Measurements from ENCODE around the gene KIF1A.

Gene KIF1A

DNA sequence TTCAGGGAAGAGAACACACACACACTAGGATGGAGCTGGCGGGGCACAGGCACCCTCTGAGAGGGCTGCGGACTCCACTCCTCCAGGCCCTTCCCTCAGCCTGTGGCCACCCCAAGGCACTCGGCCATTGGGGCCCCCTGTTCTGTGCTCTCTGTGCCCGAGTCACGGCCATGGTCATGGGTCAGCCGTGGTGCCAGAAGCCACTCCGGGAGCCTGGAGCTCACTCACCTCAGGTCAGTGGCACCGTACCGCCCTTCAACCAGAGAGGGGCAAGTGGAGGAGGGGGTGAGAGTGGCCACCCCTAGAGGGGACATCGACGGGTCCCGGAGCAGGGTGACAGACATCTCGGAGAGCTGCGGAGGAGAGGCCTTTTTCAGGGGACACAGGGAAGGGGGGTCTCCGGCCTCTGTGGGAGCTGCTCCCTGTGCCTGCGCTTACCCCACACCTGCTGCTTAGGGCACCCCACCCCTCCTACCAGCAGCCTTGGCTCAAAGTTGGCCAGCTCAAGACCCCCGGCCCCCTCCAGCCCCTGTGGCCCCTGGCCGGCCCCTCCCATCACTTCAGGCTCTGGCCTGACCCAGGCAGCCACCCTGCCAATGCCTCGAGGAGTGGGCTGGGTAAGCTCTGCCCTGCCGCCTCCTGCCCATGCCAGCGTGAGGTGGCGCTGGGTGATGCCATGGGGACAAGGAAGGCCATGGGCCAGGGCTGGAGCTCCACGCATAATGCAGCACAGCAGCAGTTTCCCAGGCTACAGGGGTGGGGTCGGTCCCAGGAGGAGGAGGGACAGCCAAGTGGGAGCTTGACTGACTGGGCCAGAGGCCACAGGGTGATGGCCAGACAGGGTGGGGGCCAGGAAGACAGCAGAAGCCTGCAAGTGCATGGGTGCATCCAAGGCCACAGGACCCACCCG, 99.1 kb downstream of the KIF1A start:
- Histone ChIP-seq H3K9ac (ENCODE audit: low read depth, low read length) (no peak overlapping the region), H3K4me3 (ENCODE audit: low read depth, low read length) (no peak overlapping the region), H3K4me1 (ENCODE audit: control insufficient read depth, insufficient read depth, low read length) (no peaks in the 10 kb centered on the region), H3K27me3 (ENCODE audit: control insufficient read depth, insufficient read depth, low read length) (no peaks in the 10 kb centered on the region), H3K36me3 (ENCODE audit: control insufficient read depth, insufficient read depth, low read length) (peaks cover 92% of the 10 kb centered on the region), H3K9me3 (ENCODE audit: control insufficient read depth, insufficient read depth, low read length) (no peaks in the 10 kb centered on the region)

DNA sequence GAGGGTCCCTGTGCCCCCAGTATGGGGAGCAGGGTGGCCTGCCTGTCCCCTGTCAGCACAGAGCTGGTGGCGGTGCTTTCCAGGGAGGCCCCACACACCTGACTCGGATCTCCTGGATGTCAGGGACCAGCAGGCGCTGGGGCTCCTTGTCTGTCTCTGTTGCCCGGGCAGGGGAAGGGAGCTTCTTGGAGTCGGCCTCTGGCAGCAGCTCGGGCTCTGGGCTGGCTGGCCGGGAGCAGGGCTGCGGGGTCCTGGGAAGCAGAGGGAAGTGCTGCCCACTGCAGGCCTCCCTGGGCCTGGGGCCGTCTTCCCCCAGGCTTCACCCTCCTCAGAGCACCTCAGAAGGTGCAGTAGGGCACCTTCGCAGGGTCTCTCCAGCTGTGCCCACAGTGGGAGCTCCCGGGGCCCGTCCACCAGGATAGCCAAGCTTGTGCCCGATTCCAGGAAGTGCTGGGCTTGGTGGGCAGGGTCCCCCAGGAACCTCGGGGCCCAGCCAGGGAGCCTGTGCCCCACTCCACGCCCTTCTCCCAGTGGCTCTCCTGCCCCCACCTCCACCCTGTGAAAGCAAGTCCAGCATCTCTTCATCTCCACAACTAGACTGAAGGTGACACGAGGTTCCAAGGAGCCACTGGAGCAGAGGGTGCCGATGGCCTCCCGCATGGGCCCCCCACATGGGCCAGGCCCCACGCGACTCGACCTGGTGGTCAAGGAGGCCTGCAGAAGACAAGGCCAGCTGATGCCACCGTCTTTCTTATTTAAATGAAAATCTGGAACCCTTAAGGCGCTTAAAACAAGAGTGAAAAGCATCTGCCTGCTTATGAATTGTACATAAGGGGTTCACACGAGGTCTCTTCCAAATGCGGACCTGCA, 100.1 kb downstream of the KIF1A start:
- Histone ChIP-seq H3K36me3 (ENCODE audit: control insufficient read depth, insufficient read depth, low read length) (peaks cover 86% of the 10 kb centered on the region), H3K9ac (ENCODE audit: low read depth, low read length) (no peak overlapping the region), H3K4me1 (ENCODE audit: control insufficient read depth, insufficient read depth, low read length) (no peaks in the 10 kb centered on the region), H3K4me3 (ENCODE audit: low read depth, low read length) (no peak overlapping the region), H3K9me3 (ENCODE audit: control insufficient read depth, insufficient read depth, low read length) (no peaks in the 10 kb centered on the region), H3K27me3 (ENCODE audit: control insufficient read depth, insufficient read depth, low read length) (no peaks in the 10 kb centered on the region)

DNA sequence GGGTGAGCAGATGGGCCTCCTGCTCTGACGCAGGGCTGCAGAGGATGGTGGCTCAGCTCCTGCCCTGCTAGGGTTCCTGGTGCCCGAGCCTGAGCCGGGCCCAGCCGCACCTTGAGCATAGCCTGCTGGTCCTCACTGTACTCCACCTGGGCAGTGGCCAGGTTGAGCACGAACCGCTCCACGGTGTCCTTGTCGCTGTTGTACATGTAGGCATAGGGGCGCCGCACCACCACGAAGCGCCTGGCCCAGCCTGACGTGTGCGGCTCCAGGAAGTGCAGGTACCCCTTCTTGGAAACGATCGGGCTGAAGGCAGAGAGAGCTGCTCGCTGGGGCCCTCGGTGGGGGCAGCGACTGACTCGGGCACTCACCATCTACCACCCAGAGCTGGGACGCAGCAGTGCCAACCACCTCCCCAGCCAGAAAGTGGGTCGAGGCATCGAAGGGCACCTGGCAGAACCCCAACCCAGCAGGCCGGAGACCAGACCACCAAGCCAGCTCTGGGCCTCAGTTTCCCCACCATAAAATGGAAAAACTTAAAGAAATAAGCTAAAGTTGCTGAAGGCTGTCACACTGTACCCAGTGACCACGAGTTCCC, 101.0 kb downstream of the KIF1A start:
- H3K27me3 ChIP-seq (ENCODE audit: control insufficient read depth, insufficient read depth, low read length), result no peaks in the 10 kb centered on the region
- no peak overlapping the region for H3K9ac ChIP-seq (ENCODE audit: low read depth, low read length)
- peaks cover 78% of the 10 kb centered on the region for H3K36me3 ChIP-seq (ENCODE audit: control insufficient read depth, insufficient read depth, low read length)
- H3K9me3 ChIP-seq (ENCODE audit: control insufficient read depth, insufficient read depth, low read length), result no peaks in the 10 kb centered on the region
- H3K4me1 ChIP-seq (ENCODE audit: control insufficient read depth, insufficient read depth, low read length), result no peaks in the 10 kb centered on the region
- H3K4me3 ChIP-seq (ENCODE audit: low read depth, low read length), result no peak overlapping the region

DNA sequence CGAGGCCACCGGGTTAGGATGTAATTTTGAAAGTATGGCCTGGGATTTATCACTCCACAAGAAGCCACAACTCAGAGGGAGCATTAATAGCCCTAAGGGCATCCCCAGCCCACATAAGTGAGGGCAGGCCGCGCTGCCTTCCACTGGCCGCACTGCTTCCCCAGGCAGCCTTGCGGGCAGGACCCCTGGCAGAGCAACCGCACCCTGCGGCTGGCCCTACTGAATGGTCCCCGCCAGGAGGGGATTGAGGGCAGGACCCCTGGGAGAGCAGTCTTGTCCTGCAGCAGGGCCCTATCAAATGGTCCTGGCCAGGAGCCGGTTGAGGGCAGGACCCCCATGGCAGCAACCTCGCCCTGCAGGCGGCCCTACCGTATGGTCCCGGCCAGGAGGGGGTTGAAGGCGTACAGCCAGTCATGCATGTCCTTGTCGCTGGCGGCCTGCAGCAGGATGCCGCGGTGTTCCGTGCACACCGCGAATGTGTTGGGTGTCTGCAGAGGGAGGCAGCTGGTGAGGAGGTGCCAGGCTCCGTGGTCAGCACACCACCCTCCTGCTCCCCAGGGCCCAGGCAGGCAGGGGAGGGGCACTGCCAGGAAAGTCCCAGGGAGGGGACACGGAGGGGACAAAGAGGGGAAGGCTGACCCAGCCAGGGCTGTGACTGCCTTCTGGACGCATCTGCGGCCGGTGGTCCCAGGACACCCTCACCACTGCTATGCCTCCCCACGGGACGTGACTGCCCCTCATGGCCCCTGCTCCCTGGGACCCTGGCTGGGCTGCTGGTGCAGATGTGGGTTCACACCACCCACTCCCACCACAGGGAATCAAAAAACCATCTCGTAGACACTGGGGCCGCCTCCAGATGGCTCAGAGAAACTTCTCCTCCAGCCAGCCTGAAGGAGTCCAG, 102.1 kb downstream of the KIF1A start:
- Histone ChIP-seq H3K9ac (ENCODE audit: low read depth, low read length) (no peak overlapping the region), H3K27me3 (ENCODE audit: control insufficient read depth, insufficient read depth, low read length) (no peaks in the 10 kb centered on the region), H3K9me3 (ENCODE audit: control insufficient read depth, insufficient read depth, low read length) (no peaks in the 10 kb centered on the region), H3K36me3 (ENCODE audit: control insufficient read depth, insufficient read depth, low read length) (peaks cover 67% of the 10 kb centered on the region), H3K4me1 (ENCODE audit: control insufficient read depth, insufficient read depth, low read length) (no peaks in the 10 kb centered on the region), H3K4me3 (ENCODE audit: low read depth, low read length) (no peak overlapping the region)

DNA sequence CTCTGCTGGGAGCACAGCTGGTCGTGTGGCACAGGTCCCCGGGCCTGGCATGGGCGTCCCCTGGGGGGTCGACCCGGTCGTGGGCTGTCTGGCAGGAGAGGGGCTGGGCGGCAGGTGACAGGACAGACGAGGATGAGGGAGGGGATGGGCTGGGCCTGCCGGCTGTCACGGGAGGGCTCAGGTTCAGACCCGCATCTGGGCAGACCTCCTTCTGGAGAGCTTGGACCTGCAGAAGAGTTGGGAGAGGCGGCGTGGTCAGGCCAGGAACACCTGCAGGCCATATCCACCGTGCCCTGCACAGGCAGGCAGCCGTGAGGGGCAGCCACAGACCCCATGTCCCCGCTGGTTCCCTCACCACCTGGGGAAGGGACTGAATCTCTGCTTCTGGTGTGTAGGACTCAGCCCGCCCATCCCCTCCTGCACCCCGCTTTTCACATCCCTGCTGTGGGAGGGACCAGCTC, 102.8 kb downstream of the KIF1A start:
- no peaks in the 10 kb centered on the region for H3K9me3 ChIP-seq (ENCODE audit: control insufficient read depth, insufficient read depth, low read length)
- no peaks in the 10 kb centered on the region for H3K4me1 ChIP-seq (ENCODE audit: control insufficient read depth, insufficient read depth, low read length)
- peaks cover 61% of the 10 kb centered on the region for H3K36me3 ChIP-seq (ENCODE audit: control insufficient read depth, insufficient read depth, low read length)
- no peak overlapping the region for H3K9ac ChIP-seq (ENCODE audit: low read depth, low read length)
- H3K27me3 ChIP-seq (ENCODE audit: control insufficient read depth, insufficient read depth, low read length), result no peaks in the 10 kb centered on the region
- H3K4me3 ChIP-seq (ENCODE audit: low read depth, low read length), result no peak overlapping the region

DNA sequence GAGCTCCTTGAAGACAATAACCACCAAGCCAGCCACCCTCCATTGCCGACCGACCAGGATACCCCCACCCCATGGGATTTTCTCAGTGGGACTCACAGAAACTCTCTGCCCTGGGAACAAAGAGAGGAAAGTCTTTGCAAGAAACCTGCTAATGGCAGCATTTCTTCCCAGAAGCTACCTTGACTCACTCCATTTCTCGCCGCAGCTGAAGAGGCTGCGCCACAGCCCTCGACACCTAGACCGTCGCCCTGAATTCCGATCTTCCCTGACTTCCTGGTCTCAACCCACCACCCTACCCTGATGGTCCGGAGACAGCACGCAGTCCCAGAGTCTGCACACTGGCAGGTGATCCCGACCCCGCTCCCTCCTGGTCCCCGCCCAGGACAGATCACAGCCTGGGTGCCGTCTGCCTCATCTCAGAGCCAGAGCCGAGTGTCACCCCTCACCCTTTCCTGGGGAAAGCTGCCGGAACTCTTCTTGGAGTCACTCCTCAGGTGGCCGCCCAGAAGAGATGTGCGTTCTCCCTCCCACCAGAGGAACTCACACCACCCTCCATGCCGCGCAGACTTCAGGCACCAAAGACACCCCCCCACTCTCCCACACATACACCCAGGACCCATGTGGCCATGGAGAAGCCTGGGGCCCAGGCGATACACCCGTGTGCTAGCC, 103.8 kb downstream of the KIF1A start:
- peaks cover 51% of the 10 kb centered on the region for H3K36me3 ChIP-seq (ENCODE audit: control insufficient read depth, insufficient read depth, low read length)
- H3K9me3 ChIP-seq (ENCODE audit: control insufficient read depth, insufficient read depth, low read length), result no peaks in the 10 kb centered on the region
- no peak overlapping the region for H3K4me3 ChIP-seq (ENCODE audit: low read depth, low read length)
- H3K4me1 ChIP-seq (ENCODE audit: control insufficient read depth, insufficient read depth, low read length), result no peaks in the 10 kb centered on the region
- H3K9ac ChIP-seq (ENCODE audit: low read depth, low read length), result no peak overlapping the region
- H3K27me3 ChIP-seq (ENCODE audit: control insufficient read depth, insufficient read depth, low read length), result no peaks in the 10 kb centered on the region

DNA sequence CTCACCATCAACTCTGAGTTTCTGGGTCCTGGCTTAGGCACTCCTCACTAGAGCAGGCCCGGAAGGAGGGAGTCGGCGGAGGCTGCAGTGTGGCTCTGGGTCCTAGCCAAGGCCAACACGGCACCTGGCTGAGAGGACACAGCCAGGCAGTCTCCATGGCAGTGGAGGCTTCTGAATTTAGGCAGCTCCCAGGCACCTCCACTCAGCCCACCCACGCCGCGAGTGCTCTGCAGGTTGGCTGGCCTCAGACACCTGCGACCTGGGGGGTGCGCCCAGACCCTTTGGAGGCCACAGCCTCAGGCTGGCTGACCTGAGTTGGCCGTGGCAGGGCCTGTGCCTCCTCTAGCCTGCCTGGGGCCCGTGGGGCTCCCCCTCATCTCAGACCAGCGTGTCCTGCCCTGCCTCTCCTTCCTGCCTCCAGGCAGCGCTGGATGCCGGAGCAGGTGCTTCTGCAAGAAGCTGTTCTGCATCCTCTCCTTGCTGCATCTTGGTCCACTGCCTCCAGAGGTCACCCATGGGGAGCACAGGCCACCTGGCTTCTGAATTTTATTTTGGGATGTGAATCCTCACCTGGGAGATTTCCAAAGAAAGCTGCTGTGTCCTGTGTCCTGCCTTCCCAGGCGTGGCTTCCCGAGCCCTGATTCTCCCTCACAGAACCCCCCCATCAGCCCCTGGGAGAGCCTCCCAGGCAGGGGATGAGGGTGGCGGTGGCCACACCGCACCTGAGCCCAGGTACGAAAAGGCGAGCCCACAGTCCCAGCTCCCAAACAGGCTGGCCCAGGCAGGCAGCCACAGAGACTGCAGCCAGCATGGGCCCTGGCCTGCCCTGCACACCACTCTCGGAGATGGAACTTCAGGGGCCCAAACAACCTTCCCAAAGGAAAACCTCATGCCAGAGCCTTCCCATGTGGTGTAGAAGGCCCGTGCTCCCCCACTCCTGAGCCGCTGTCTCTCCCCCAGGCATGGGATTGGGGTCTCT, 105.0 kb downstream of the KIF1A start:
- Histone ChIP-seq H3K9me3 (ENCODE audit: control insufficient read depth, insufficient read depth, low read length) (no peaks in the 10 kb centered on the region), H3K9ac (ENCODE audit: low read depth, low read length) (no peak overlapping the region), H3K27me3 (ENCODE audit: control insufficient read depth, insufficient read depth, low read length) (no peaks in the 10 kb centered on the region), H3K36me3 (ENCODE audit: control insufficient read depth, insufficient read depth, low read length) (peaks cover 43% of the 10 kb centered on the region), H3K4me1 (ENCODE audit: control insufficient read depth, insufficient read depth, low read length) (no peaks in the 10 kb centered on the region), H3K4me3 (ENCODE audit: low read depth, low read length) (no peak overlapping the region)

DNA sequence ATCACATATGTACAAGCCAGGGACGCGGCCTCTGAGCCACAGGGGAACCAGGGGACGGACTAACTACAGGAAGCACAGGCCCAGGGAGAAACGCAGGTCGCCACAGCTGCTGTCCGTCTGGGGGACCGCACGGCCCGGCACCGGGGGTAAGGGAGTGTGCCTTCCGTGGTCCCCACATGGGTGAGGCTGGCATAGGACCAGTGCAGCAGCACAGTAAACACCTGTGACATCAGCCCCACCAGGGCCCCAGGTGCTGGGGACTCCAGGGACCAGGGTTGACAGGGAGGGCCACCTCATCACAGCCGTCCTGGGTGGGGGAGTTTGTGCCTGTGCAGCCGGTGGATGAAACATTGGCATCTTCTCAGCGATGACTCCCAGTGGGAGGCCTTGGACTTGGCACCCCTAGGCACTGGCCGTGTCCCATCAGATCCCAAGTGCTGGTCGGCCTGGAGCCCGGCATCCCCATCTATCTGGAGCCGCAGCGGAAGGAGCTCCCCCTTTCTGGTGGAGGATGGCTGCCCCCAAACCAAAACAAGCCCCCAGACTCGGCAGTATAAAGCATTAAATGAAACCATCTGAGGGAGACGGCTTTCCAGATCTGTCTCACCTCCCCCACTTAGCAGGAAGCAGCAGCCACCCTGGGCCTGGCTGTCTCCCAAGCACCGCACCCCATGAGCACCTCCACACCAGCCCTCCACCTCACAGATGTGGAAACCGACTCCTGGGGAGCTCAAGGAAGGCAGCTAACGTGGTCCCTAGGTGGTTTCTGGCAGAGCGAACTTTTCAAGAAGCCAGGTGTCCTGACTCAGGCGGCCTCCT, 105.9 kb downstream of the KIF1A start:
- H3K4me1 ChIP-seq (ENCODE audit: control insufficient read depth, insufficient read depth, low read length), result no peaks in the 10 kb centered on the region
- no peak overlapping the region for H3K9ac ChIP-seq (ENCODE audit: low read depth, low read length)
- no peaks in the 10 kb centered on the region for H3K27me3 ChIP-seq (ENCODE audit: control insufficient read depth, insufficient read depth, low read length)
- H3K9me3 ChIP-seq (ENCODE audit: control insufficient read depth, insufficient read depth, low read length), result no peaks in the 10 kb centered on the region
- H3K36me3 ChIP-seq (ENCODE audit: control insufficient read depth, insufficient read depth, low read length), result peaks cover 34% of the 10 kb centered on the region
- H3K4me3 ChIP-seq (ENCODE audit: low read depth, low read length), result no peak overlapping the region

DNA sequence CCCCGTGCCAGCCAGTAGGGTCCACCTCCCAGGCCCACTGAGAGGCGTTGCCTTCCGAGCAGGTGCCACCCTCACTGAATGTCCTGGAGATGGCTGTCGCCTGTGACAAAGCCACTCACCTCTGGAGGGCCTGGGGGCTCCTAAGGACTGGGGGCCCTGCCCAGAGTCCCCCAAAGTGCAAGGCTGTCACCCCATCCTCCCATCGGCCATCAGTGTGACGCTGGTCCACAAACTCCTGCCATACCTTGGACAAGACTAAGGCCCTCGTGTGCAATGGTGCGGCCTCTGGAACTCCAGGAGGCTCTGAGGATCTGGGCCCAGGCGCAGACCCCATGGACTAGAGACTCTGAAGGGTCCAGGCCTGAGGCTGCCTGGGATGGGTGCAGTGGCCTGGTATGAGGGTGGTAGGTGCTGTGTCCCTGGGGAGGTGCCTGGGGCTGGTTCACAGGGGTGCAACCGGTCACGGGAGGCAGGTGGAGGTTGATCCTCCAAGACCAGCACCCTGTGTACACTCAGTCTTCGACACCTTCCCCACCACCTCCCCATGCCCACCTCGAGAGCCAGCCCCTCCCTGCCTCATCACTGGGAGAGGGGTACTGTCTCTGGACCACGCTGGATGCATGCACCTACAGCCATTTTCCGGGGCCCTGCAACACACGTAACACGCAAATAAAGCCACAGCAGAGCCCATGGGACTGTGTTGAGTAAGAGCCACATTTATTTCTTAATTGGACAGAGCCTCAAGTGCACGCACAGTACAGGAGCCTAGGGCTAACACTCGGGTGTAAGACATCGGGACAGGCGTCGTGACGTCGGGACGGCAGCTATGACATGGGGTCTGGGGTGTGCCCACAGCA, 106.7 kb downstream of the KIF1A start:
- Histone ChIP-seq H3K36me3 (ENCODE audit: control insufficient read depth, insufficient read depth, low read length) (peaks cover 26% of the 10 kb centered on the region), H3K9ac (ENCODE audit: low read depth, low read length) (no peak overlapping the region), H3K4me3 (ENCODE audit: low read depth, low read length) (no peak overlapping the region)

More for the DNA sequence above, 106.7 kb downstream of the KIF1A start:
- H3K27me3 ChIP-seq (ENCODE audit: control insufficient read depth, insufficient read depth, low read length), result no peaks in the 10 kb centered on the region
- no peaks in the 10 kb centered on the region for H3K9me3 ChIP-seq (ENCODE audit: control insufficient read depth, insufficient read depth, low read length)
- H3K4me1 ChIP-seq (ENCODE audit: control insufficient read depth, insufficient read depth, low read length), result no peaks in the 10 kb centered on the region

Data from iPS-15b (cell line).